H9 (cell line): ENCODE data around the gene ZNF385D. TPM values are rescaled to one million over a fixed set of nuclear protein-coding genes. Genes with fewer than 3 reads are reported as not detected.

Experiments
- DNase-seq: peaks from one replicate; pipeline ENCODE4 v3.0.0-alpha.2; 2017
- H2AFZ ChIP-seq: one replicate; pipeline ENCODE4 v1.6.1; 2013; ENCODE audit warnings: mild to moderate bottlenecking, low read length, control low read depth, moderate library complexity
- H2AK5ac ChIP-seq: 2 replicates; pipeline ENCODE4 v1.6.1; 2013; ENCODE audit warnings: low read length, control low read depth, mixed read lengths; ENCODE audit not compliant: insufficient read length
- H2BK120ac ChIP-seq: one replicate; pipeline ENCODE4 v1.6.1; 2013; ENCODE audit warnings: low read depth, mild to moderate bottlenecking, low read length, control low read depth, inconsistent platforms; ENCODE audit not compliant: poor library complexity, severe bottlenecking
- H2BK12ac ChIP-seq: 2 replicates; pipeline ENCODE4 v1.6.1; 2013; ENCODE audit warnings: low read length, control low read depth, mixed read lengths, low read depth; ENCODE audit not compliant: insufficient read length
- H2BK15ac ChIP-seq: 2 replicates; pipeline ENCODE4 v1.6.1; 2013; ENCODE audit warnings: low read depth, low read length, control low read depth
- H2BK20ac ChIP-seq: one replicate; pipeline ENCODE4 v1.6.1; 2013; ENCODE audit warnings: low read depth, mild to moderate bottlenecking, low read length, control low read depth, inconsistent platforms; ENCODE audit not compliant: poor library complexity, severe bottlenecking
- H2BK5ac ChIP-seq: 2 replicates; pipeline ENCODE4 v1.6.1; 2013; ENCODE audit warnings: low read length, control low read depth, mixed read lengths; ENCODE audit not compliant: insufficient read length
- H3K14ac ChIP-seq: 2 replicates; pipeline ENCODE4 v1.6.1; 2013; ENCODE audit warnings: low read length, control low read depth; ENCODE audit not compliant: insufficient read depth
- H3K18ac ChIP-seq: 2 replicates; pipeline ENCODE4 v1.6.1; 2013; ENCODE audit warnings: low read depth, mild to moderate bottlenecking, mixed read lengths, low read length, control low read depth; ENCODE audit not compliant: insufficient read length
- H3K23ac ChIP-seq: 2 replicates; pipeline ENCODE4 v1.6.1; 2013; ENCODE audit warnings: low read length, control low read depth, mixed read lengths, low read depth; ENCODE audit not compliant: insufficient read length
- H3K23me2 ChIP-seq: 2 replicates; pipeline ENCODE4 v1.6.1; 2013; ENCODE audit warnings: low read depth, mild to moderate bottlenecking, mixed read lengths, low read length, control low read depth; ENCODE audit not compliant: insufficient read length, poor library complexity, severe bottlenecking
- H3K27ac ChIP-seq: 2 replicates; pipeline ENCODE4 v1.5.1; 2013; ENCODE audit warnings: low read length, control low read depth, mixed read lengths, low read depth; ENCODE audit not compliant: insufficient read length
- H3K27me3 ChIP-seq: 2 replicates; pipeline ENCODE4 v1.6.1; 2013; ENCODE audit warnings: low read length, control low read depth, inconsistent platforms; ENCODE audit not compliant: insufficient read depth
- H3K4ac ChIP-seq: 2 replicates; pipeline ENCODE4 v1.6.1; 2013; ENCODE audit warnings: low read depth, mild to moderate bottlenecking, control low read depth, inconsistent platforms, low read length, moderate library complexity
- H3K4me1 ChIP-seq: 2 replicates; pipeline ENCODE4 v1.6.1; 2013; ENCODE audit warnings: low read length, control low read depth, inconsistent platforms; ENCODE audit not compliant: insufficient read depth
- H3K4me2 ChIP-seq: 2 replicates; pipeline ENCODE4 v1.6.1; 2013; ENCODE audit warnings: low read length, control low read depth, mixed read lengths; ENCODE audit not compliant: insufficient read length, insufficient read depth
- H3K56ac ChIP-seq: 2 replicates; pipeline ENCODE4 v1.6.1; 2013; ENCODE audit warnings: low read depth, mild to moderate bottlenecking, mixed read lengths, low read length, control low read depth; ENCODE audit not compliant: insufficient read length
- H3K79me1 ChIP-seq: 2 replicates; pipeline ENCODE4 v1.6.1; 2013; ENCODE audit warnings: low read depth, mild to moderate bottlenecking, moderate library complexity, low read length, control low read depth, inconsistent platforms; ENCODE audit not compliant: insufficient read depth, poor library complexity, severe bottlenecking
- H3K79me2 ChIP-seq: 2 replicates; pipeline ENCODE4 v1.6.1; 2013; ENCODE audit warnings: low read length, control low read depth, inconsistent platforms; ENCODE audit not compliant: insufficient read depth
- H3K9ac ChIP-seq: 2 replicates; pipeline ENCODE4 v1.6.1; 2013; ENCODE audit warnings: low read length, control low read depth, mixed read lengths; ENCODE audit not compliant: insufficient read length; ENCODE audit errors: extremely low read depth
- H3K9me3 ChIP-seq: one replicate; pipeline ENCODE4 v1.6.1; 2013; ENCODE audit warnings: low read depth, low read length, inconsistent platforms; ENCODE audit not compliant: control insufficient read depth
- H3T11ph ChIP-seq: one replicate; pipeline ENCODE4 v1.6.1; 2013; ENCODE audit warnings: mild to moderate bottlenecking, low read length, control low read depth, inconsistent platforms
- H4K20me1 ChIP-seq: one replicate; pipeline ENCODE4 v1.6.1; 2013; ENCODE audit not compliant: control insufficient read depth, insufficient read length, insufficient read depth
- H4K5ac ChIP-seq: 2 replicates; pipeline ENCODE4 v1.6.1; 2013; ENCODE audit warnings: low read depth, mild to moderate bottlenecking, mixed read lengths, low read length, control low read depth; ENCODE audit not compliant: insufficient read length
- H4K8ac ChIP-seq: replicated peaks from 2 replicates; pipeline ENCODE4 v1.6.1; 2013; ENCODE audit warnings: low read length, control low read depth, mixed read lengths, low read depth; ENCODE audit not compliant: insufficient read length
- H4K91ac ChIP-seq: 2 replicates; pipeline ENCODE4 v1.6.1; 2013; ENCODE audit warnings: low read depth, mild to moderate bottlenecking, moderate library complexity, mixed read lengths, low read length, control low read depth; ENCODE audit not compliant: insufficient read length
- H3K27ac Mint-ChIP-seq, 3 experiments: 2 replicates in 2 of 3; 3 replicates in 1 of 3; pipeline ENCODE4 v1.8.0; 2020 to 2021; ENCODE audit warnings: mixed read lengths in 3 of 3, mild to moderate bottlenecking in 1 of 3, moderate library complexity in 1 of 3
- H3K27me3 Mint-ChIP-seq: 2 replicates; pipeline ENCODE4 v1.8.0; 2021; ENCODE audit warnings: low read depth, mild to moderate bottlenecking, moderate library complexity, mixed read lengths
- H3K36me3 Mint-ChIP-seq, 3 experiments: 2 replicates in 2 of 3; 3 replicates in 1 of 3; pipeline ENCODE4 v1.8.0; 2020 to 2021; ENCODE audit warnings: low read depth in 3 of 3, mixed read lengths in 3 of 3; ENCODE audit not compliant: insufficient read depth in 1 of 3
- H3K4me1 Mint-ChIP-seq, 2 experiments: 2 replicates each; pipeline ENCODE4 v1.8.0; 2020; ENCODE audit warnings: mixed read lengths in 2 of 2
- H3K4me3 Mint-ChIP-seq, 2 experiments: 2 replicates in 1 of 2; 3 replicates in 1 of 2; pipeline ENCODE4 v1.8.0; 2020 to 2021; ENCODE audit warnings: mild to moderate bottlenecking in 2 of 2, mixed read lengths in 2 of 2, moderate library complexity in 1 of 2
- H3K9me3 Mint-ChIP-seq, 2 experiments: 2 replicates in 1 of 2; 3 replicates in 1 of 2; pipeline ENCODE4 v1.8.0; 2020; ENCODE audit warnings: mild to moderate bottlenecking in 2 of 2, mixed read lengths in 2 of 2, moderate library complexity in 1 of 2
- CTCF ChIP-seq: fragments of 200-600 bp; sonication (generic); conservative IDR thresholded peaks from 3 replicates; pipeline ENCODE4 v1.8.0; 2021; ENCODE audit warnings: antibody characterized with exemption, mild to moderate bottlenecking
- WGBS: extraction: QIAGEN DNeasy Blood & Tissue Kit; methylation state at CpG from one replicate; pipeline ENCODE4 v1.1.7; 2013; ENCODE audit warnings: missing lambda C conversion rate, low lambda C conversion rate, mixed read lengths; ENCODE audit not compliant: insufficient read length; ENCODE audit errors: extremely low coverage; 5-methylcytosine and 5-hydroxymethylcytosine counted together
- total RNA-seq: library from RNA; stranded (reverse); gene quantifications from 2 replicates; pipeline ENCODE4 v1.2.1, GENCODE V29; 2021

Gene ZNF385D
- total RNA-seq, 1 experiment from 2014 or later: 1.5 TPM

GRCh38 chr3:21587894-21588293 is 163.1 kb downstream of the ZNF385D start:
- H3K27me3 ChIP-seq: no peaks in the 10 kb centered on the region
- H2BK120ac ChIP-seq: no peak overlapping the region
- Mint-ChIP-seq H3K4me3 (no peak overlapping the region), H3K9me3 (no peaks in the 10 kb centered on the region), H3K27ac (no peak overlapping the region), H3K27me3 (no peaks in the 10 kb centered on the region), H3K4me1 (no peaks in the 10 kb centered on the region), H3K36me3 (no peaks in the 10 kb centered on the region)
- no peak overlapping the region for H3K14ac ChIP-seq
- H3K18ac ChIP-seq: no peak overlapping the region
- H3K79me2 ChIP-seq: no peaks in the 10 kb centered on the region
- no peak overlapping the region for H2AK5ac ChIP-seq
- no peak overlapping the region for H3K56ac ChIP-seq
- H3K4ac ChIP-seq: no peak overlapping the region
- no peak overlapping the region for H3T11ph ChIP-seq
- no peak overlapping the region for H2BK12ac ChIP-seq
- no peak for TF ChIP-seq CTCF
- no peak overlapping the region for H3K9ac ChIP-seq
- no peaks in the 10 kb centered on the region for H3K4me1 ChIP-seq
- WGBS: no CpG with 5 or more reads among the region's 1 CpG
- no peak overlapping the region for H3K4me2 ChIP-seq
- H3K23ac ChIP-seq: no peak overlapping the region
- H4K20me1 ChIP-seq: no peaks in the 10 kb centered on the region
- no peak overlapping the region for H4K91ac ChIP-seq
- no peak overlapping the region for H4K8ac ChIP-seq
- no peak overlapping the region for H2AFZ ChIP-seq
- H3K27ac ChIP-seq: no peak overlapping the region
- H4K5ac ChIP-seq: no peak overlapping the region
- H2BK5ac ChIP-seq: no peak overlapping the region
- H3K23me2 ChIP-seq: no peaks in the 10 kb centered on the region
- no peak overlapping the region for H2BK20ac ChIP-seq
- DNase-seq: no peak
- H2BK15ac ChIP-seq: no peak overlapping the region
- H3K79me1 ChIP-seq: no peaks in the 10 kb centered on the region
- H3K9me3 ChIP-seq: no peaks in the 10 kb centered on the region
